Effector CD8-positive, alpha-beta T cell (primary cell): Measurements from ENCODE around the gene PABPN1L.

Experiments used
- DNase-seq: peaks from one replicate; lab custom pipeline; 2025; lab: John Stamatoyannopoulos, UW
- total RNA-seq, 4 experiments: gene quantifications; one replicate each; lab custom pipeline; 2026; lab: John Stamatoyannopoulos, UW

Gene PABPN1L, protein sequence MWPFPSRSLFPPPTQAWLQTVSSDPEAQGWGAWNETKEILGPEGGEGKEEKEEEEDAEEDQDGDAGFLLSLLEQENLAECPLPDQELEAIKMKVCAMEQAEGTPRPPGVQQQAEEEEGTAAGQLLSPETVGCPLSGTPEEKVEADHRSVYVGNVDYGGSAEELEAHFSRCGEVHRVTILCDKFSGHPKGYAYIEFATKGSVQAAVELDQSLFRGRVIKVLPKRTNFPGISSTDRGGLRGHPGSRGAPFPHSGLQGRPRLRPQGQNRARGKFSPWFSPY
- 0 to 0.09 (median 0) reads per million in 4 experiments for total RNA-seq

DNA sequence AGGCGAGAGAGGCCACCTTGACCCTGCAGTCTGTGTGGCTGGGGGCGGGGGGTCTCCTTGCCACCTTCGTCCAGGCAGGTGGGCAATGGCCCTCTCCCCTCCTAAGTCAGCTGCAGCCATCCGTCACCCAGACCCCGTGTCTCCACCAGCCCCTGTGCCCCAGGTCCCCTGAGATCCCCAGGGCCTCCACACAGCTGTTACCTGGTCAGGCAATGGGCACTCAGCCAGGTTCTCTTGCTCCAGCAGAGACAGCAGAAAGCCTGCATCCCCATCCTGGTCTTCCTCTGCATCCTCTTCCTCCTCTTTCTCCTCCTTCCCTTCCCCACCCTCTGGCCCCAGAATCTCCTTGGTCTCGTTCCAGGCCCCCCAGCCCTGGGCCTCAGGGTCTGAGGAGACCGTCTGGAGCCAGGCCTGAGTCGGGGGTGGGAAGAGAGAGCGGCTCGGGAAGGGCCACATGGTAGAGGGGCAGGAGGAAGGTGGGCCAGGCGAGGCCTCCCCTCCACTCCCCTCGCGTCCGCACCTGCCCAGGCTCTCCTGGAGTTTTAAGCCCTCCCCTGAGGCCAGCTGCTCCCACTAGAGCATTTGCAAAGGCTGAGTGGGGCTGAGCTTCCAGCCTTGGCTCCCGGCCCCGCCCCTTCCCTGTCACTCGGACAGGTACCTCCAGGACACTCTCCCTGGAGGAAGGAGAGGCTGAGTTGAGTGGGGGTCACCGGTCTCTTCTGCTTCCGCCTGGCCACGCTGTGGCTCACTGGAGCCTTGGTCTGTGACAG is at the start of gene PABPN1L:
TSS of gene PABPN1L (minus strand) at position 510 of the 770 bp plus-strand sequence. CDS start at position 456, 54 bp downstream.
- no peak for DNase-seq

GRCh38 chr16:88915639-88916327 is 49.3 kb upstream of the PABPN1L start:
- DNase-seq: no peak

DNA sequence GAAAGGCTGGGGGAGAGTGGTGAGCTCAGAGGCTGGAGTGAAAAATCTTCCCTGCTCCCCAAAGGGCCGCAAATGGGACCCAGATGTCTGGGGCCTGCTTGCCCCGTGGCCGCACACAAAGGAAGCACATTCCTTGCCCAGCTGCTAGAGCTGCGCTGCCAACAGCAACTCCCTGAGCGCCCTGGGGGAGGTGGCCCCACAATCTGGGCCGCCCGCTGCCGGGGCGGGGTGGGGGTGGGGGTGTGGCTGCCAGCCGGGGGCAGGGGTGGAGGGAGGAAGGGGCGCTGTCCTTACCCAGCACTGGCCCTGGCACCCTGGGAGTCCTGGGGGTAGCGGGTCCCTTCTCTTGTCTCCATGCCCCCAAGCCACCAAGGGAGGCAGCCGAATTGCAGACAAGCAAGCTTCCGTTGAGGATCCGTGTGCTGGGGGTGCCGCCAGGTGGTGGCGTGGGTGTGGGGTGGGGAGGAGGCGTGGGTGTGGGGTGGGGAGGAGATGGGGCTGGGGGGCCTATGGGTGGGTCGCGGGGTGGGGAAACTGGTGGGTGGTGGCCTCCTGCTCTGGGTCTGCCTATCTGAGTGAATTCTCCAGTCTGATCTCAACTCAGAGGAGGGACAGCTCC is 48.4 kb upstream of the PABPN1L start:
- DNase-seq: no peak

GRCh38 chr16:88913870-88914269 is 47.4 kb upstream of the PABPN1L start:
- DNase-seq: no peak

DNA sequence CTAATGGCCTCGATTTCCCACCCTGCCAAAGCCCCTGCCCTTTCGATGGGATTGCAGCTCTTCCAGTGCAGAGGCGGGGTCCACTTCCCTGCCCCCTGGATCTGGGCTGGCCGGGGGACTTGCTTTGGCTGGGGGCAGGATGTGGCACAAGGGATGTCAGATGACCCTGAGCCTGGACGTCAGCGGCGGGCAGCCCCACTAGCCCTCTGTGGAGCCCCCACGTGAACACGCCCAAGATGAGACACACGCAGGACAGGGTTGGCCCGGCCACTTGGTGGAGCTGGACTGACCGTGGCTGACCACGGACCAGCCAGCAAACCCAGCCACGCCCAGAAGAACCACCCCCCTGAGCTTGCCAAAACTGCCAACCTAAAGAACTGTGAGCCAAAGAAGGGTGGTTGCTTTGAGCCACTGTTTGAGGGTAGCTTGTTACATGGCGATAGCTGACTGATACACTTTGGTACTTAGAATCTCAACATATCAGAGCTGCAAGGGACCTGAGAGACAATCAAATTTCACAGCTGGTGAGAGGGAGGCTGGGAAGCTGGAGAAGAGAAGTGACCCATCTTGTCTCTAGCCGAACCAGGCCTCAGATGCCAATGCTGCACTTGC is 46.6 kb upstream of the PABPN1L start:
- no peak for DNase-seq

- DNase-seq: no peak
These were observed 46.1 kb upstream of the PABPN1L start for GRCh38 chr16:88912556-88912955.

GRCh38 chr16:88911946-88912310 is 45.5 kb upstream of the PABPN1L start:
- DNase-seq: no peak

DNA sequence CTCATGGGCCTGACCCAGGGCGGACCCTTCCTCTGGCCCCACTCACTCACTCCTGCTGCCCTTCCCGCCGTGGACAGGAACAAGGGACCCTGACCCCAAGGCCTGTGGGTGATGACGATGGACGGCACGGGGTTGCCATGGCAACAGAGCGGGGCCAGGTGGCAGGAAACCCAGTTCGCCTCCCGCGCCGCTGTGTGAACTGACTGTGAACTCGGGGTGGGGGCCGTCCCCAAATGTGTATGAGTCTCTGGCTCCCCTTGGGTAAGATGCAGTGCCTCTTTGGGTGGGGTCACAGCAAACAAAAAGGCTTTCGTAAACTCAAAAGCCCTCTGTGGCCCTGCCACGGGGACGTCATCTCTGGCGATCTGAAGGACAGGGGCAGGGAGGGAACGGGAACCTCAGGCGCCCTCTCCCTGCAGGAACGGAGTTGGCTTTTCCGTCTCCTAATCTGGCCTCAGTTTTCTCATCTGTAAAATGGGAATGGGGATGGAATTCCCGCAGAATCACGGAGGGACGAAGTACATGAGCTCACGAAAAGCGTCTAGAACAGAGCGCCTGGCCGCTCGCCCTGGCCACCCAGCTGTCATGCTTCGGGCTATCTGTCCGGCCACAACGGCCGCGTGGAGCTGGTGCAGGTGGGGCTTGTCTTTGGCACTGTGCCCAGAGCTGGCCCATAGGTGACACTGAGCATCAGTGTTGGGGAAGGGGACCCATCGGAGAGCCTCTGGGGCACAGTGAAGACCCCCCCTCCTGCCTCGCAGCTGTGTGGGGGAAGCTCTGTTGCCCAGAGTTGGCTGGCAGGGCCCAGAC is 44.9 kb upstream of the PABPN1L start:
- DNase-seq: no peak

- DNase-seq: no peak
These were observed 44.0 kb upstream of the PABPN1L start for GRCh38 chr16:88910284-88911135.

- DNase-seq: no peak
These were observed 43.2 kb upstream of the PABPN1L start for GRCh38 chr16:88909431-88910210.

DNA sequence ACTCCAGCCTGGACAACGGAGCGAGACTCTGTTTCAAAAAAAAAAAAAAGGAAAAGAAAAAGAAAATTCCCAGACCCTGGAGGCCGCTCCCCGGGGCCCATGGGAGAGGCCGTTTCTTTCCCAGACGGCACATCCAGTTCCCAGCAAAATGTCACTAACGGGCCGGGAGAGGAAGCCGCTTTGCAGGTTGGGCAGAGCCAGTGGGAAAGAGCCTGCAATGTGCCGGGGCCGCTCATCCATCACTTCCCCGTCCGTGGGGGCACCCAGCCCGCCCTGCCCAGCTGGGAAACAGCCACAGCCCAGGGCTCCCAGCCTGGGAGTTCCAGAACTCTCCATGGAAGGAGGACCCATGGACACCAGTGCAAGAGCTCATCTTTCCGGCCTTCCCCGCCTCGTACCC is 41.8 kb upstream of the PABPN1L start:
- no peak for DNase-seq

DNA sequence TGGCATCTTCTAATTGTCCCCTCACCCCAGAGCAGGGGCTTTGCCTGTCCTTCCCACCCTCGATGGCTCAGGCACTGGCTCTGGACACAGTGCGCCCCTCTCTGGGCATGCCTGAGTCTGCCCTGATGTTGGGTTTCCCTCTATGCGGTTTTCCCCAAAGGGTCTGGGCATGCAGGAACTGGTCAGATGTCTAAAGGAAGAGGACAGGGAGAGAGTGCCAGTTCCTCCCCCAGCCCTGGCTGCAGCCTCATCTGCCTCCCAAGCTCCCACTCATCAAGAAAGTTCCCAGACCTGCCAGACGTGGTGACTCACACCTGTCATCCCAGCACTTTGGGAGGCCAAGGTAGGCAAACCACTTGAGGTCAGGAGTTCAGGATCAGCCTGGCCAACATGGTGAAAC is 41.3 kb upstream of the PABPN1L start:
- no peak for DNase-seq

DNA sequence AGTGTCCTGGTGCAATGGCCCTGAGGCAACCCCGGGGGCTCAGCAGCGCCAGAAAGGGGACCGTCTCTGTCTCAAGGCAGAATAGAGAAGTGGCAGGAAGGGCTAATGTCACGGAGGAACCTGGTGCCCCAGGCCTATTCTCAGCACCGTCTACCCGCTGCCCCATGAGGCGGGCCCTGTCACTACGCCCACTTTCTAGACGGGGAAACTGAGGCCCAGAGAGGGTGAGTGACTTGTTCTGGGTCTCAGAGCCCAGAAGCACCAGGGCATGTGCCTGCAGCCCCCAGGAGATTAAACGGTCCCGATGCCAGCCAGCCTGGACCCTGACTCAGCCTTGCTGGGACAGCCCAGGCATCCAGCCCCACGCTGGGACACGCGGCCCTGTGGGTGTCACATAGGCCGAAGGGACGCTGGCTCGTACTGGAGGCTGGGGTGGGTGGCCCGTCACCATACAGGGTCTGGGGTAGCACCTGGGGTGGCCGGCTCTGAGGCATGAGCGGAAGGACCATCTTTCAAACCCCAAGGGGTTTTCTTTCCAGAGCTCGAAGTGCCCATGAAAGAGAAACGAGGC is 40.2 kb upstream of the PABPN1L start:
- DNase-seq: no peak

DNA sequence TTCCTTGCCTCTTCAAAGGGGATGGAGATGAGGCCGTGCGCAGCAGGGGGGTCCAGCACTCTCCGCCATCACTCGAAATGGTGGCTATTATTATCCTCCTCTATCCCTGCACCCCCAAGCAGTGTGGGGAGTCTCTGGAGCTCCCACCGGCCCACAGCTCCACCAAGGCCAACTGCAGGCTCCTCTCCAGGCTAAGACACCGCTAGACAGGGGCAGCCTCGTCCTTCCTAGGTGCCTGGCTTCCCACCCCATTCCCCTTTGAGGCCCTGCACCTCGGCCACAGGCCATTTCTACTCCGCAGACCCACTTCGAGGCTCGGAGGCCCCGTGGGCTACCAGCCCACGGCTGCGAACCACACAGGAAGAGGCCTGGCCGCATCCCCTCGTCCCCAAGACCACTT is 39.6 kb upstream of the PABPN1L start:
- DNase-seq: no peak

GRCh38 chr16:88905563-88905962 is 39.1 kb upstream of the PABPN1L start:
- no peak for DNase-seq

GRCh38 chr16:88904676-88905365 is 38.4 kb upstream of the PABPN1L start:
- no peak for DNase-seq

DNA sequence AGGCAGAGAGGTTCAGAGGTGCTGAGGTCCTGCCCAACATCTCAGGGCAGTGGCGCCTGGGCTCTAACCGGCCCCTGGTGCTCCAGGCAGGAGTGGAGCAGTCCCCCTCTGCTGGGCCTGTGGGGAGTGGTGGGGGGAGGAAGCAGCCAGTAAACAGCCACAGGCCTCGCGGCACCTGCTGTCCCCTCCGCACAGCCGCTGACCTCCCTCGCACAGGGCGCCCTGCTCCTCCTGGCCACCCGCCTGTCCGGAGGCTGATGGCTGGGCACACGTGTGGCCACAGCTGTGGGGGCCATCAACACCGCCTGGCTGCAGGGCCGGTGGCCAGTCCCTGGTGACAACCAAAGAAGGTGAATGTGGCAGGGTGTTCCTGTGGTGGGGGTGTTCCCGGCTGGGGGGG is 36.8 kb upstream of the PABPN1L start:
- DNase-seq: no peak

- DNase-seq: no peak
These were observed 36.3 kb upstream of the PABPN1L start for GRCh38 chr16:88902744-88903143.
